Measurements from ENCODE around the gene ARF3.

Gene ARF3

DNA sequence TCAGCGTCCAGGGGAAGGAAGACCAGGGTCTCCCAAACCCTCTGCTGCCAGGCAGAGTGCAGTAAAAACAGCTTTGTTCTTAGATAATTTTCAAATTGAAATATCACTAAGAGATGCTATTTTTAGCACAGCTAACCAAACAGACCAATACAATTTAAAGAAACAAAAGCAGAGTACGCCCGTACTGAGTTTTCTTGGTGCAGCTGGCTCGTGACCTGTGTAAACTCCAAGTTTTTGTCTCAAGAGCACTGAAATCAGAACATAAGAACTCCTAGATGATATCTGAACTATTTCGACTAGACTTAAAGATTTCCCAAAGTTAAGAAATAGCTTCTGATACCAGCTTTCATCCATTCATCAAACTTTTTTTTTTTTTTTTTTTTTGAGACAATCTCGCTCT, 10.3 kb downstream of the ARF3 start:
- Histone ChIP-seq H3K36me3 (ENCODE audit: control insufficient read depth in 1 of 2, insufficient read depth in 2 of 2, low read length in 2 of 2) (peaks cover 1 to 6% of the 10 kb centered on the region in 2 donors), H3K4me1 (ENCODE audit: control insufficient read depth in 1 of 2, insufficient read depth in 2 of 2, low read length in 2 of 2) (peaks cover 6 to 12% of the 10 kb centered on the region in 2 donors), H3K27ac (ENCODE audit: low read depth, low read length) (no peak overlapping the region), H3K4me3 (ENCODE audit: low read depth in 1 of 2, low read length in 2 of 2) (no peak overlapping the region), H3K9me3 (ENCODE audit: control insufficient read depth in 1 of 2, low read length in 2 of 2) (no peaks in the 10 kb centered on the region), H3K9ac (ENCODE audit: low read depth in 1 of 2, low read length in 2 of 2) (no peak overlapping the region), H3K27me3 (ENCODE audit: control insufficient read depth in 1 of 2, insufficient read depth in 2 of 2, low read length in 2 of 2) (no peaks in the 10 kb centered on the region)

DNA sequence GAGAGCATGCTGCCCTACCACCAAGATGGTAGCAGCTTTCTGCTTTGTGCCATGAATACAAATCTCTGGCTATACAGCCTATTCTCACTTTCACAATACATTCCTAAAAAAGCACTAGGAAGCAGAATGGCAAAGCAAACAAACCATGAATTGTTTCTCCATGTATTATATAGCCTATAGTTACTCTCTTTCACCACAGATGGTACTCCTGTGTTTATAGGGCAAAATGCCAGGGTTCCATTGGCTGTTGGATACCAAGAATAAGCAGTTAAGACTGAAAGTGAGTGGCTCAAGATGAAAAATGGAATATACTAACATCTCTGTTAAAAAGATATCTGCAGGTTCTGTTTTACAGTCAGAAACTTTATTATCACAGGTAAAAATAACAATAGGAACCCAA, 11.1 kb downstream of the ARF3 start:
- Histone ChIP-seq H3K9ac (ENCODE audit: low read depth in 1 of 2, low read length in 2 of 2) (no peak overlapping the region), H3K4me3 (ENCODE audit: low read depth in 1 of 2, low read length in 2 of 2) (no peak overlapping the region), H3K27me3 (ENCODE audit: control insufficient read depth in 1 of 2, insufficient read depth in 2 of 2, low read length in 2 of 2) (no peaks in the 10 kb centered on the region), H3K27ac (ENCODE audit: low read depth, low read length) (no peak overlapping the region), H3K4me1 (ENCODE audit: control insufficient read depth in 1 of 2, insufficient read depth in 2 of 2, low read length in 2 of 2) (peaks cover 6 to 12% of the 10 kb centered on the region in 2 donors), H3K36me3 (ENCODE audit: control insufficient read depth in 1 of 2, insufficient read depth in 2 of 2, low read length in 2 of 2) (peaks cover 2 to 12% of the 10 kb centered on the region in 2 donors), H3K9me3 (ENCODE audit: control insufficient read depth in 1 of 2, low read length in 2 of 2) (no peaks in the 10 kb centered on the region)

DNA sequence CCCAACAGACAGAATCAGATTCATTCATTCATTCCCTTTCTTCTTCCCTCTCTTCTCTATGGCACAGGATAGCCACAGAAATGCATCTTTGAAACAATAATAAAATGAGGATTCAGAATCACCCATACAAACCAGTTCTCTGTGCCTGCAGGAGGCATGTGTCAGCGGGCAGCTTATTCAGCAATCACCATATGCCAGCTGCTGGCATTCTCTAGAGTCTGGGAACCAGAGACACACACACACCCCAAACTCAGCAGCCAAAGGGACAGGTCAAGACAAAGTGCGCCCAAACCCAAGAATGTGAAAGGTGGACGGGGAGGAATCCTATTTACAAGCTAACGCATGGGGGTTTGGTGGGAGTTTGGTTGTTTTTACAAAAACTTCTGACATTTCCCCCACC, 14.1 kb downstream of the ARF3 start:
- peaks cover 17 to 41% of the 10 kb centered on the region in 2 donors for H3K36me3 ChIP-seq (ENCODE audit: control insufficient read depth in 1 of 2, insufficient read depth in 2 of 2, low read length in 2 of 2)
- no peak overlapping the region for H3K9ac ChIP-seq (ENCODE audit: low read depth in 1 of 2, low read length in 2 of 2)
- no peak overlapping the region for H3K27ac ChIP-seq (ENCODE audit: low read depth, low read length)
- H3K4me3 ChIP-seq (ENCODE audit: low read depth in 1 of 2, low read length in 2 of 2), result no peak overlapping the region
- peaks cover 6 to 12% of the 10 kb centered on the region in 2 donors for H3K4me1 ChIP-seq (ENCODE audit: control insufficient read depth in 1 of 2, insufficient read depth in 2 of 2, low read length in 2 of 2)
- H3K9me3 ChIP-seq (ENCODE audit: control insufficient read depth in 1 of 2, low read length in 2 of 2), result no peaks in the 10 kb centered on the region
- no peaks in the 10 kb centered on the region for H3K27me3 ChIP-seq (ENCODE audit: control insufficient read depth in 1 of 2, insufficient read depth in 2 of 2, low read length in 2 of 2)

DNA sequence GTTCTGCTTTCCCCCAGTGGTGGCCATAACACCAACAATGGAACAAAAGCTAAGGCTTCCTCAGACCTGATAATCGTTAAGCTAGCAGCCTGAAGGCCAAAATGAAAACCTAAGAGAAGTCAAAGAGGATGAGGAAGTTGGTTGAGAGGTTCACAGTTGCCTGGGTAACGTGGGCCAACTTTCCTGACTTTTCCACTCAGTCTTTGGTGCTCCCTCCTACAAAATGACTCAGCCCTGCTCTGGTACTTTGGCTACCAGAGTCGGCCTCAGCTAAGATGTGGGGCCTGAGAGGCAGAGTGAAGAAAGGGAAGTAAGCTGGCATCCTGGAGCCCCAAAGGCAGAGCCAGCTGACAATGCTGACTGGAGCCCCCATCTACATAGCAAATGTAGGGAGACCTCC, 17.1 kb downstream of the ARF3 start:
- no peak overlapping the region for H3K4me3 ChIP-seq (ENCODE audit: low read depth in 1 of 2, low read length in 2 of 2)
- H3K36me3 ChIP-seq (ENCODE audit: control insufficient read depth in 1 of 2, insufficient read depth in 2 of 2, low read length in 2 of 2), result peaks cover 23 to 61% of the 10 kb centered on the region in 2 donors
- H3K27me3 ChIP-seq (ENCODE audit: control insufficient read depth in 1 of 2, insufficient read depth in 2 of 2, low read length in 2 of 2), result no peaks in the 10 kb centered on the region
- H3K9me3 ChIP-seq (ENCODE audit: control insufficient read depth in 1 of 2, low read length in 2 of 2), result no peaks in the 10 kb centered on the region
- no peak overlapping the region for H3K9ac ChIP-seq (ENCODE audit: low read depth in 1 of 2, low read length in 2 of 2)
- no peak overlapping the region for H3K27ac ChIP-seq (ENCODE audit: low read depth, low read length)
- H3K4me1 ChIP-seq (ENCODE audit: control insufficient read depth in 1 of 2, insufficient read depth in 2 of 2, low read length in 2 of 2), result peaks cover 6 to 12% of the 10 kb centered on the region in 2 donors

DNA sequence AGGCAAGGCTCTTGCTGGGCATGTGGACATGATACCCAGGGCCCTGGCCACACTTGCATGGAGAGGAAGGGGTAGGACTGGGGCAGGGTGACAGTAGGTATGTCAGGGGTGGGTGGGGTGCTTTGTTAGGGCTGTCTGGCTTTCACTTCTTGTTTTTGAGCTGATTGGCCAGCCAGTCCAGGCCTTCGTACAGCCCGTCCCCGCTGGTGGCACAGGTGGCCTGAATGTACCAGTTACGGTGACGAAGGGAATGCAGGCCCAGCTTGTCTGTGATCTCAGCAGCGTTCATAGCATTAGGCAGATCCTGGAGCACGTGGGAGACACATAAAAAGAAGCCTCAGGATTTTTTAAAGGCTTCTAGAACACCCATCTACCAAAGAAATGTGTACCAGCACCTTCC, 18.5 kb downstream of the ARF3 start:
- no peak overlapping the region for H3K4me3 ChIP-seq (ENCODE audit: low read depth in 1 of 2, low read length in 2 of 2)
- peaks cover 23 to 69% of the 10 kb centered on the region in 2 donors for H3K36me3 ChIP-seq (ENCODE audit: control insufficient read depth in 1 of 2, insufficient read depth in 2 of 2, low read length in 2 of 2)
- no peak overlapping the region for H3K9ac ChIP-seq (ENCODE audit: low read depth in 1 of 2, low read length in 2 of 2)
- H3K4me1 ChIP-seq (ENCODE audit: control insufficient read depth in 1 of 2, insufficient read depth in 2 of 2, low read length in 2 of 2), result peaks cover 0 to 4% of the 10 kb centered on the region in 2 donors
- H3K27me3 ChIP-seq (ENCODE audit: control insufficient read depth in 1 of 2, insufficient read depth in 2 of 2, low read length in 2 of 2), result no peaks in the 10 kb centered on the region
- no peak overlapping the region for H3K27ac ChIP-seq (ENCODE audit: low read depth, low read length)
- no peaks in the 10 kb centered on the region for H3K9me3 ChIP-seq (ENCODE audit: control insufficient read depth in 1 of 2, low read length in 2 of 2)

DNA sequence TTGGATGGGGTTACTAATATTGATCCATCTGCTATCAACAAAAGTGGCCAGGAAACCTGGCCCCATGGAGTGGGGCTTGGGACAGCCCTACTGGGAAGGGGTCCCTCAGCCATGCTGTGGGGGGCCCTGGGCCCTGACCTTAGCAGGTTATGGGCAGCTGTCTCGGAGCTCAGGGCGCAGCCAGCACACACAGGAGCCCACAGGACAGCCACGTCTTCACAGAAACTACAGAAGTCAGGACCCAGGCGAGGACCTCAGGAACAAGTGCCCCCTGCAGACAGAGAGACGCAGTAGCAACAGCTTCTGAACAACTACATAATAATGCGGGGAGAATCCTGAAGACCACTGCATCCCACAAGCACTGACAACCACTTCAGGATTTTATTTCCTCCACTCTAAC, 20.1 kb downstream of the ARF3 start:
- Histone ChIP-seq H3K4me3 (ENCODE audit: low read depth in 1 of 2, low read length in 2 of 2) (no peak overlapping the region), H3K27me3 (ENCODE audit: control insufficient read depth in 1 of 2, insufficient read depth in 2 of 2, low read length in 2 of 2) (no peaks in the 10 kb centered on the region), H3K9me3 (ENCODE audit: control insufficient read depth in 1 of 2, low read length in 2 of 2) (no peaks in the 10 kb centered on the region), H3K27ac (ENCODE audit: low read depth, low read length) (no peak overlapping the region), H3K9ac (ENCODE audit: low read depth in 1 of 2, low read length in 2 of 2) (no peak overlapping the region), H3K4me1 (ENCODE audit: control insufficient read depth in 1 of 2, insufficient read depth in 2 of 2, low read length in 2 of 2) (no peaks in the 10 kb centered on the region), H3K36me3 (ENCODE audit: control insufficient read depth in 1 of 2, insufficient read depth in 2 of 2, low read length in 2 of 2) (peaks cover 33 to 73% of the 10 kb centered on the region in 2 donors)

DNA sequence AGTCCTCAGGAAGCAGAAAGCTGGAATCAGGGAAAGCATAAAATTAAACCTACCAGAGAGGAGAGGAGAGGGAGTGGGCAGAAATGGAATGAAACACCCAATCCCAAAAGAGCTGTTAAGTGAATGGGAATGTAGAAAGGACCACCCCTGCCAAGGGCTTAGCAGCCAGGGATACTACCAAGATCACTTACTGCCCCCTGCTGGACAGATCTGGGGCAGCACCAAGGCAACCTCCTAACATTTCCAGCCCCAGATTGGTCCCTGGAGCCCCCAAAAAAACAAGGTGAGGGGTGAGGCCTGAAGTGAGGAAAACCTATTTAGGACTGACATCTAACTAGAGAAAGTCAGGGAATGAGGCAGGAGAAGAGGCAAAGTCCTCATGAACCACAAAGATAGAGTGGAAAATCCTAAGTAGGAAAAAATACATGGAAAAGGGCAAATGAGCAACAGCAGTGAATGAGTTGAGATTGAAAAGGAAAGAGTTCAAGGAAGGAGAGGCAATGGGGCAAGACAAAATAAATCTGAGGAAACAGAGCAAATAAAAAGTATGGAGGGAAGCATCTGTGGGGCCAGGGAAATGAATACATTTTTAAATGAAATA, 20.8 kb downstream of the ARF3 start:
- no peaks in the 10 kb centered on the region for H3K27me3 ChIP-seq (ENCODE audit: control insufficient read depth in 1 of 2, insufficient read depth in 2 of 2, low read length in 2 of 2)
- H3K9me3 ChIP-seq (ENCODE audit: control insufficient read depth in 1 of 2, low read length in 2 of 2), result no peaks in the 10 kb centered on the region
- no peak overlapping the region for H3K4me3 ChIP-seq (ENCODE audit: low read depth in 1 of 2, low read length in 2 of 2)
- peaks cover 32 to 68% of the 10 kb centered on the region in 2 donors for H3K36me3 ChIP-seq (ENCODE audit: control insufficient read depth in 1 of 2, insufficient read depth in 2 of 2, low read length in 2 of 2)
- H3K27ac ChIP-seq (ENCODE audit: low read depth, low read length), result no peak overlapping the region
- H3K4me1 ChIP-seq (ENCODE audit: control insufficient read depth in 1 of 2, insufficient read depth in 2 of 2, low read length in 2 of 2), result no peaks in the 10 kb centered on the region
- H3K9ac ChIP-seq (ENCODE audit: low read depth in 1 of 2, low read length in 2 of 2), result no peak overlapping the region

DNA sequence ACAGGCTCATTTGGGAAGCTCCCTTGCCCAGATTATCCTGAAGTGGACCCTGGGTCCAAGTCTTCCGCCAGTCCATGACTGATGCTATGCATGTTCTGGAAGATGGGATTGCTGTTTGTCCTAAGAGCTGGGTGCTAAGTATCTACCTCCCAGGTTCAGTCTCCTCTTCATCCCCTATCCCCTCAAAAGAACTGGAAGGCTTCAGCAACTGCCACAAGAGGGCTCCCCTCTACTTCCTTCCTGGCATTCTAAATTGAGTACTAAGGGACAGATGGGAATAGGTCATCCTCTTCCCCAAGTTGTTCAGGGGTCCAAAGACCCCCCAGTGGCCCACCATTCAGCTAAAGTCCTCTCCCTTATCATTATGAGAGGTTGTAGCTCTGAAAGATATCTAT, 23.0 kb downstream of the ARF3 start:
- no peaks in the 10 kb centered on the region for H3K4me1 ChIP-seq (ENCODE audit: control insufficient read depth in 1 of 2, insufficient read depth in 2 of 2, low read length in 2 of 2)
- peaks cover 35 to 54% of the 10 kb centered on the region in 2 donors for H3K36me3 ChIP-seq (ENCODE audit: control insufficient read depth in 1 of 2, insufficient read depth in 2 of 2, low read length in 2 of 2)
- H3K27ac ChIP-seq (ENCODE audit: low read depth, low read length), result no peak overlapping the region
- no peaks in the 10 kb centered on the region for H3K9me3 ChIP-seq (ENCODE audit: control insufficient read depth in 1 of 2, low read length in 2 of 2)
- no peaks in the 10 kb centered on the region for H3K27me3 ChIP-seq (ENCODE audit: control insufficient read depth in 1 of 2, insufficient read depth in 2 of 2, low read length in 2 of 2)
- no peak overlapping the region for H3K9ac ChIP-seq (ENCODE audit: low read depth in 1 of 2, low read length in 2 of 2)
- H3K4me3 ChIP-seq (ENCODE audit: low read depth in 1 of 2, low read length in 2 of 2), result no peak overlapping the region

DNA sequence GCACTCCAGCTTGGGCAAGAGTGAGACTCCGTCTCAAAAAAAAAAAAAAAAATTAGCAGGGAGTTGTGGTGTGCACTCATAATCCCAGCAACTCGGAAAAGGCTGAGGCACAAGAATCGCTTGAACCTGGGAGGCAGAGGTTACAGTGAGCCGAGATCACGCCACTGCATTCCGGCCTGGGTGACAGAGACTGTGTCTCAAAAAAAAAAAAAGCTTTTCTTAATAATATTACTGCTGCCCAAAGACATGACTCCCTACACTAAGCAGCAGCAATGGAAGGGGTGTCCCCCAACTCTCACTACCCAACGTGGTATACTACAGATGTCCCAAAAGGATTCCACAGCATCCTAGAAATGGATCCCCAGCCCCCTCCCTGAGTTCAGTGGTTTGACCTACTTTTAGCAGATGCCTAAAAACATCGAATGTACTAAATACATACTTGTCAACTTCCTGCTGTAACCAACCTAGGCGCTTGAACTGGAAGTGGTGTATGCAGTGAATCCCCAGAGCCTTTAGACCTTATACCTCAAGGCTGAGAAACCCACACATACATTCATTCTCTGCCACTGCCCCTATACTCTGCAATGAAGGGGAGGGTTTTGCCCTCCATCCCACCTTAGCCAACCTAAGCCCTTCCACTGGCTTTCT, 23.5 kb downstream of the ARF3 start:
- H3K36me3 ChIP-seq (ENCODE audit: control insufficient read depth in 1 of 2, insufficient read depth in 2 of 2, low read length in 2 of 2), result peaks cover 31 to 51% of the 10 kb centered on the region in 2 donors
- H3K4me3 ChIP-seq (ENCODE audit: low read depth in 1 of 2, low read length in 2 of 2), result no peak overlapping the region
- H3K27ac ChIP-seq (ENCODE audit: low read depth, low read length), result no peak overlapping the region
- H3K4me1 ChIP-seq (ENCODE audit: control insufficient read depth in 1 of 2, insufficient read depth in 2 of 2, low read length in 2 of 2), result no peaks in the 10 kb centered on the region
- no peaks in the 10 kb centered on the region for H3K27me3 ChIP-seq (ENCODE audit: control insufficient read depth in 1 of 2, insufficient read depth in 2 of 2, low read length in 2 of 2)
- no peaks in the 10 kb centered on the region for H3K9me3 ChIP-seq (ENCODE audit: control insufficient read depth in 1 of 2, low read length in 2 of 2)
- no peak overlapping the region for H3K9ac ChIP-seq (ENCODE audit: low read depth in 1 of 2, low read length in 2 of 2)

DNA sequence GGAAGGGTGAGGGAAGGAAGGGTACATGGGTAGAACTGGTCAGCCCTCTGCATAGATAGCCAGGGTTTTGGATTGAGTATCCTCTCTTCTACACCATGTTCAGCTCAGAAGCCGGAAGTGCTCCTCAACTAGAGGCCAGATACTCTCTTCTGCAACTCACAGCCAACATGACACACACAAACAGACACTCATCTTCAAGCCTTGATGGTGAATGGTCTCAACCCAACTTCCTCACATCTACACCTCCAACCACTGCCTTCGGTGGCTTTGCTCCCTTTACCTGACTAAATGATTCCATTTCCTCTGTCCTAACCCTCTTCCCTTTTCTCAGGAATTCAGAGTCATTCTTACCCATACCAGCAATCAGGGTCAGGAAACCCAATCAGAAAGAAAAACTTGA, 24.4 kb downstream of the ARF3 start:
- Histone ChIP-seq H3K27me3 (ENCODE audit: control insufficient read depth in 1 of 2, insufficient read depth in 2 of 2, low read length in 2 of 2) (no peaks in the 10 kb centered on the region), H3K27ac (ENCODE audit: low read depth, low read length) (no peak overlapping the region), H3K4me1 (ENCODE audit: control insufficient read depth in 1 of 2, insufficient read depth in 2 of 2, low read length in 2 of 2) (no peaks in the 10 kb centered on the region), H3K9me3 (ENCODE audit: control insufficient read depth in 1 of 2, low read length in 2 of 2) (no peaks in the 10 kb centered on the region), H3K9ac (ENCODE audit: low read depth in 1 of 2, low read length in 2 of 2) (no peak overlapping the region), H3K4me3 (ENCODE audit: low read depth in 1 of 2, low read length in 2 of 2) (no peak overlapping the region), H3K36me3 (ENCODE audit: control insufficient read depth in 1 of 2, insufficient read depth in 2 of 2, low read length in 2 of 2) (peaks cover 24 to 44% of the 10 kb centered on the region in 2 donors)

Data from duodenal mucosa (tissue), 2 donors.